GM12801 (cell line): ENCODE results near the gene PIP5K1B.

Source experiments
- TF ChIP-seq, protein P1 (sequence below): IDR thresholded peaks from one replicate; pipeline ENCODE4 v1.5.1; 2011; ENCODE audit warnings: control low read depth; ENCODE audit not compliant: insufficient read length; ENCODE audit errors: extremely low read depth

PIP5K1B gene

DNA sequence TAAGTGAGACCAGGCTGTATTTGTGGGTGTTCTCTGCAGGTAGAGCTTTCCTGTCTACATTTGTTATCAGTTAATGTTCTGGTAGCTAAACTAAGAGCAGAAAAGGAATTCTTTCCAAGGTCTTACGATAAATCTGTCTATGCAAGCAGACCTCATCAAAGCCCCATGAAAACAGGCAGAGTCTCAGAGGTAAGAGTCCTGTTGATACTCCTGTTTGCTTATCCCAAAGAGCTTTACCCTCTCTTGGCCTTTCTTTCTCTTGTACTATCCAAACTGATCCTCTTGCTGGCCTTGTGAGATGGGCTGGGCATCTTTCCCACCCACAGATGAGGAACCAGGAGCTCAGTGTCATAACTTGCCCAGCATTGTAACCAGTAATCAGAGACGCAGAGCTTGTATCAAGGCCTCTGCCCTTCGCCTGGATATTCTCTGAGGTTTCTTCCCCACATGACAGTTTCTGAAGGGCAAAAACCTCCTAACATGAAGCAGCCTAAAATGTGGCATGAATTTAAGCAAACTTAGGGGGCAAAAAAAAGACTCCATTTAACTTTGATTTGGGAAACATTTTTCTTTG lies 275.4 kb downstream of the PIP5K1B start:
- TF ChIP-seq, protein P1, sequence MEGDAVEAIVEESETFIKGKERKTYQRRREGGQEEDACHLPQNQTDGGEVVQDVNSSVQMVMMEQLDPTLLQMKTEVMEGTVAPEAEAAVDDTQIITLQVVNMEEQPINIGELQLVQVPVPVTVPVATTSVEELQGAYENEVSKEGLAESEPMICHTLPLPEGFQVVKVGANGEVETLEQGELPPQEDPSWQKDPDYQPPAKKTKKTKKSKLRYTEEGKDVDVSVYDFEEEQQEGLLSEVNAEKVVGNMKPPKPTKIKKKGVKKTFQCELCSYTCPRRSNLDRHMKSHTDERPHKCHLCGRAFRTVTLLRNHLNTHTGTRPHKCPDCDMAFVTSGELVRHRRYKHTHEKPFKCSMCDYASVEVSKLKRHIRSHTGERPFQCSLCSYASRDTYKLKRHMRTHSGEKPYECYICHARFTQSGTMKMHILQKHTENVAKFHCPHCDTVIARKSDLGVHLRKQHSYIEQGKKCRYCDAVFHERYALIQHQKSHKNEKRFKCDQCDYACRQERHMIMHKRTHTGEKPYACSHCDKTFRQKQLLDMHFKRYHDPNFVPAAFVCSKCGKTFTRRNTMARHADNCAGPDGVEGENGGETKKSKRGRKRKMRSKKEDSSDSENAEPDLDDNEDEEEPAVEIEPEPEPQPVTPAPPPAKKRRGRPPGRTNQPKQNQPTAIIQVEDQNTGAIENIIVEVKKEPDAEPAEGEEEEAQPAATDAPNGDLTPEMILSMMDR = no peak

GRCh38 chr9:68981789-68982188 lies 276.7 kb downstream of the PIP5K1B start:
- TF ChIP-seq, protein P1 = no peak

DNA sequence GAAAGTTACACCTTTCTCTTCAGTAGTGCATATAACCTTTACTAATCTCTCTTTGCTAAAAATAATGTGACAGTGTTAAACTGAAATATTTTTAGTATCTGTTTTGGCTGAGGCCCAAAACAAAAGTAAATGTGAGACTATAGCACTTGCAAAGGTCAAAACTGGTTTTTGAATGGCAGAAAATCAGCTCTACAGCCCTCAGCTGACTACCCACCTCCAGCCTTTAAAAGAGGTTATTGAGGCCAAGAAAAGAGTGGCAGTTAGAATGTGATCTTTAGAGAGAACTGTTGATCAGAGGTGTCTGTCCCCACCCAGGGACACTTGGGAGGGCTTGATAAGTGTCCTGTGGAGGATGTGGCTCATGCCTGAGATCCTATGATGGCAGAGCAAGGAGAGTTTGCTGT lies 278.0 kb downstream of the PIP5K1B start:
- TF ChIP-seq, protein P1 = no peak

GRCh38 chr9:68983522-68984424 lies 278.7 kb downstream of the PIP5K1B start:
- TF ChIP-seq, protein P1 = no peak

DNA sequence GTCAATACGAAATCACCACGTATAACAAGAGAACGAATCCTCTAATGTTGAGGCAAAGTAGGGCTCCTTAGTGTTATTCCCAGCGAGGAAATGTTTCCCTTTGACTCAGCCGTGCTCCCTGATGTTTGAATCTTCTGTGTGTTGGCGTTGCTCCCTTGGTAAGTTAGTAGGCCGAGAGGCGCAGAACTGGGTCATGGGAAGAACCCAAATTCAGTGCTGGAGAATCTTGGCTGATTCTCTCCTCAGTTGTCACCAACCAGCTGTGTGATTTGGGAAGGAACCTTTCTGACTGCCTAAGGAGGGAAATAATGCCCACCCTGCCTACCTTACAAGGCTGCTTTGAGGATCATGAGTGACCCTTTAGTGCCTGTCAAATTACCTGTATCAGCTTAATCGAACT lies 286.4 kb downstream of the PIP5K1B start:
- TF ChIP-seq, protein P1 = no peak

GRCh38 chr9:68995776-68996175 lies 290.7 kb downstream of the PIP5K1B start:
- TF ChIP-seq, protein P1 = no peak

- TF ChIP-seq, protein P1 = no peak
These were observed 291.4 kb downstream of the PIP5K1B start for GRCh38 chr9:68996462-68996861.
